ENCODE measurements around the gene FOXD4L3. TPM values are rescaled to one million over a fixed set of nuclear protein-coding genes. Genes with fewer than 3 reads are reported as not detected.
"Not testable (repeated sequence)": the region's sequence is repeated elsewhere in the genome, so short reads cannot be mapped to it uniquely, and the experiment has no call there.

Gene FOXD4L3
- 0.32 TPM in 1 of 2 replicates, not detected in the other for total RNA-seq

GRCh38 chr9:68302567-68302966, at the start of gene FOXD4L3:
TSS of gene FOXD4L3 (plus strand) at chr9:68302867. CDS start at chr9:68302952, 85 bp downstream.
- not testable (repeated sequence) for H3K4me3 ChIP-seq (ENCODE audit: low read depth, low read length); DNase-seq (ENCODE audit: low read depth)

DNA sequence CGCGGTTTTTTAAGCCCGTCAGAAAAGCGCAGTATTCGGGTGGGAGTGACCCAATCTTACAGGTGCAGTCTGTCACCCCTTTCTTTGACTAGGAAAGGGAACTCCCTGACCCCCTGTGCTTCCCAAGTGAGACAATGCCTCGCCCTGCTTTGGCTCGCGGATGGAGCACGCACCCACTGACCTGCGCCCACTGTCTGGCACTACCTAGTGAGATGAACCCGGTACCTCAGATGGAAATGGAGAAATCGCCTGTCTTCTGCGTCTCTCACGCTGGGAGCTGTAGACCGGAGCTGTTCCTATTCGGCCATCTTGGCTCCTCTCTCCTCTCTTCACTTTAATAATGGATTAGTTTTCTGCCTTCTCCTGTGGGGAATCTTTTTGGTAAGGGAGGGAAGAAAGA, 21.6 kb upstream of the FOXD4L3 start:
- DNase-seq (ENCODE audit: low read depth); H3K4me3 ChIP-seq (ENCODE audit: low read depth, low read length): not testable (repeated sequence)

GRCh38 chr9:68303771-68304170, 1.1 kb downstream of the FOXD4L3 start:
- H3K4me3 ChIP-seq (ENCODE audit: low read depth, low read length); DNase-seq (ENCODE audit: low read depth): not testable (repeated sequence)

DNA sequence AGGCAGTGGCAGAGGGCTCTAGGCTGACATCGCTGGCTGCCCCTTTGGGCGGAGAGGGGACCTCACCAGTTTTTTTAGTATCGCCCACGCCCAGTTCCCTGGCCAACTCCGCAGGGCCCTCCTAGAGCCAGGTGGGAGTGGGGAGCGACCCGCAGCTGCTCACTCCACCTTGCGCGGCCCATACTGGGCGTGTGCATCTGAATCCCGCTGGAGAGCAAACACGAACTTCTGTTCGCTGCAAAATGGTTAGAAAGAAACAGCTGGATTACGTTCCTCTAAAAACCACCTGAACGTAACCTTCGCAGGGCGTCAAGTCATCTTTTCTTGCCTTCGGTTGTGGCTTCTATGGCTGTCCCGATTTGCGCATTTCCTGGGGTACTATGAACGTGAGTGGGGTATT, 1.5 kb downstream of the FOXD4L3 start:
- not testable (repeated sequence) for DNase-seq (ENCODE audit: low read depth); H3K4me3 ChIP-seq (ENCODE audit: low read depth, low read length)

DNA sequence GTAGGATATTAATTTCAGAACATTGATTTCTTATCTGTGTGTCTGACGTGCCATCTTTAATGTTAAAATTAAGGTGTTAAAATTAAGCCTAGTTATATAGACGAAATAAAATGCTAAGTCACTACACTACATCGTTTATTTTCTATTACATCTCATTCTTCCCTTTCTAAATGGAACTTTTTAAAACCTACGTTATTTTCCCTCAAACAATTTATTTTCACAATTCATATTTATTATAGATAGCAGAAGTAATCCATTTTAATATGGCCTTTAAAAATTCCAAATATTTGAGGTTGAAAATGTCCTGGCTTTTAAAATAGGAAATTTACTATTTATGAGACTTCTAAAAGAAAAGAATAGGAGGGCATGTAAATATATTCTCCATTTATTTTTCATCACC, 2.1 kb downstream of the FOXD4L3 start:
- not testable (repeated sequence) for H3K4me3 ChIP-seq (ENCODE audit: low read depth, low read length); DNase-seq (ENCODE audit: low read depth)

GRCh38 chr9:68305680-68306285, 3.1 kb downstream of the FOXD4L3 start:
- not testable (repeated sequence) for H3K4me3 ChIP-seq (ENCODE audit: low read depth, low read length); DNase-seq (ENCODE audit: low read depth)

- DNase-seq (ENCODE audit: low read depth); H3K4me3 ChIP-seq (ENCODE audit: low read depth, low read length): not testable (repeated sequence)
Measured at GRCh38 chr9:68306391-68306964, 3.8 kb downstream of the FOXD4L3 start.

GRCh38 chr9:68307127-68307526, 4.5 kb downstream of the FOXD4L3 start:
- DNase-seq (ENCODE audit: low read depth); H3K4me3 ChIP-seq (ENCODE audit: low read depth, low read length): not testable (repeated sequence)

DNA sequence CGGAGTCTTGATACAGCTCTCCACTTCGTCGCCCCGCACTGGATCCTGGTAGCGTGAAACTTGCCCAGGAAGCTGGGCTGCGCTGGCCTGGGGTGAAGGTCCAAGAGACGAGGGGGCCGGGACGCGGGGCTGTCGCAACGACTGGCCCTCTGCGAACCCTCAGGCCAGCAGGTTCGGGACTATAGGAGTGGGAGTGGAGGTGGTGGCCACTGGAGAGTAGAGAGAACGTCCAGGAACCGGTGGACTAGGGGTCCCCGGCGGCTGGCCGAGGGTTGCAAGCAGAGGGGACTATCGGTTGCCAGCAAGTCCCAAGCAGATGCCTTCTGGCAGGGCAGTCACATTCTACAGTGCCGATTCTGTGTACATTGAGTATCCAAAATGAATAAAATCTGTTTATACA, 5.0 kb downstream of the FOXD4L3 start:
- not testable (repeated sequence) for DNase-seq (ENCODE audit: low read depth); H3K4me3 ChIP-seq (ENCODE audit: low read depth, low read length)

- DNase-seq (ENCODE audit: low read depth); H3K4me3 ChIP-seq (ENCODE audit: low read depth, low read length): not testable (repeated sequence)
Measured at GRCh38 chr9:68311208-68311607, 8.5 kb downstream of the FOXD4L3 start.

DNA sequence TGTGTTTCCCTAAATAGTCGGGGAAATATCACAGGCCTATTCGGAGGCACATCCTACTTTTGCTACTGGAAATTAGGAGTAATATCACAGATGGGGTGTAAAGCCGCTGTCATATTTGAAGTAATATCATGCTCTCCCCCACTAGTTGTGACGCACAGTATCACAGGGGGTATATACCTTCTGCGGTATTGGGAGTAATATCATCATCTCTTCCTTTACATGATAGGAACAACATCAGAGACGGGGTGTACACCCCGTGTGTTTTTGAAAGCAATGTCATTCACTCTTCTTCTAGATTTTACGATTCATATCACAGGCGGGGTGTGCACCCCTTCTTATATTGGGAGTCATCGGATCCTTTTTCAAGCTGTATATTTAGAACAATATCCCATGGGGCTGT, 15.5 kb downstream of the FOXD4L3 start:
- not testable (repeated sequence) for H3K4me3 ChIP-seq (ENCODE audit: low read depth, low read length); DNase-seq (ENCODE audit: low read depth)

DNA sequence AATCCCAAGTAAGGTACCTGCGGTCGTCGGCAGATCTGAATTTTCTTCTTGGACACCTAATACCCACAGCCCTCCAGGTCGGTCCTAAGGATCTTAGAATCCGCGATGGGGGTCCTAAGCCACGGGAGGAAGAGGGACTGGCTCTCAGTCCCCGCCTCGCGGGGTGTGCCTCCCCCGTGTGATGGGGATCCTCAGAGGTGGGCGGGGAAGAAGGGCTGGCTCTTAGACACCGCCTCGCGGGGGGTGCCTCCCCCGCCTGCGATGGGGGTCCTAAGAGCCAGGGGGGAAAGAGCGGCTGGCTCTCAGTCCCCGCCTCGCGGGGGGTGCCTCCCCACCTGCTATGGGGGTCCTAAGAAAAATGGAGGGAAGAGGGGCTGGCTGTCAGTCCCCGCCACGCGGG, 21.1 kb downstream of the FOXD4L3 start:
- H3K4me3 ChIP-seq (ENCODE audit: low read depth, low read length); DNase-seq (ENCODE audit: low read depth): not testable (repeated sequence)

GRCh38 chr9:68324518-68324917, 21.9 kb downstream of the FOXD4L3 start:
- not testable (repeated sequence) for DNase-seq (ENCODE audit: low read depth); H3K4me3 ChIP-seq (ENCODE audit: low read depth, low read length)

DNA sequence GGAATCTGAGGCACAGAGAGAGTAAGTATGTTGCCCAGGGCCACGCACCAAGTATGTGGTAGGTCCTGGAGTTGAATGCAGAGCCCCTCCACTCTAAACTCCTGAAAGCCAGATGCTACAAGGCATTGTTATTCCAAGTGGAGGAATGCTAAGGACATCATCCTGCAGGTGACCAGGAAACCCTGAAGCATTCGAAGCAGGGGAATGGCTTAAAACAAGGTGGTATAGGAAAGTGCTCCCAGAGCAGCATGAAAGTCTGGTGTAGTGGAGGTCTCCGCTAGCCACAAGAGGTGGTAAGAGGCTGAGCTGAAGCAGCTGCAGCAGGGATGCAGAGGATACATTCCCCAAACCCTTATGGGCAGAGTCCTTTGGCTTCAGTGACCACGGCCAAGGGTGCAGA, 26.4 kb downstream of the FOXD4L3 start:
- not testable (repeated sequence) for H3K4me3 ChIP-seq (ENCODE audit: low read depth, low read length)

DNA sequence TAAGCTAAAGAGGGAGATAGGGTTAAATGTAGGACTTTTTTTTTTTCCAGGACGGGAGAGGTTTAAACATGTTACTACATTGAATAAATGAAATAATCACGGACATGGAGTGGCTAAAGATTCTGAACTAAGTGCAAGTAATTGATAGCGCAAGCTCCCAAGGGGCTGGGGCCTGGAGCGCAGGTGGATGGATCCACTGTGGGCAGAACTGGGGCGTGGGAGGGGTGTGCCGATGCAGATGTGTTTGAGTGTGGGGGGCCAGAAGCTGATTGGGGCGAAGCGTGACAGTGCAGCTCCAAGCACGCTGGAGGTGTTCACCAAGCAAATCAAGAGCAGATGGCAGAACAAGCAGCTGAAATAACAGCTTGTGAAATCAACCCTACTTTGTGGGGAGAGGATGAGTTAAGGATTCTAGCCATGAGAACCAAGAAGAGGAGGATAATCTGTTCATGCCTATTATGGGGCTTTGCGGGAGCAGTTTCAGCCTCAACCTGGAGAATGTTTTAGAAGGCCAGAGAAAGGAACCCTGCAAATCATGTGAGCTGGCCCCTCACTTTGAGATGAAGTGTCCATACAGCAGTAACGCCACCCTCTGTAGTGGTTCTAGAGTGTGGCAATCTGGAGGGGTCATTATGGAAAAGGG, 28.0 kb downstream of the FOXD4L3 start:
- H3K4me3 ChIP-seq (ENCODE audit: low read depth, low read length); DNase-seq (ENCODE audit: low read depth): not testable (repeated sequence)

More for the DNA sequence above, 26.4 kb downstream of the FOXD4L3 start:
- not testable (repeated sequence) for DNase-seq (ENCODE audit: low read depth)

- not testable (repeated sequence) for H3K4me3 ChIP-seq (ENCODE audit: low read depth, low read length); DNase-seq (ENCODE audit: low read depth)
Measured at GRCh38 chr9:68332122-68332521, 29.5 kb downstream of the FOXD4L3 start.

- not testable (repeated sequence) for DNase-seq (ENCODE audit: low read depth); H3K4me3 ChIP-seq (ENCODE audit: low read depth, low read length)
Measured at GRCh38 chr9:68335935-68336334, 33.3 kb downstream of the FOXD4L3 start.

GRCh38 chr9:68336639-68337339, 34.1 kb downstream of the FOXD4L3 start:
- DNase-seq (ENCODE audit: low read depth): peak; percentile 28
- H3K4me3 ChIP-seq (ENCODE audit: low read depth, low read length): not testable (repeated sequence)

- not testable (repeated sequence) for H3K4me3 ChIP-seq (ENCODE audit: low read depth, low read length); DNase-seq (ENCODE audit: low read depth)
Measured at GRCh38 chr9:68338000-68338399, 35.3 kb downstream of the FOXD4L3 start.

Data from fibroblast of villous mesenchyme (primary cell).